CD4-positive, alpha-beta T cell treated with Interleukin-15 for 4 hours (primary cell): Measurements from ENCODE around the gene KCNT1.

ENCODE experiments used
- DNase-seq: peaks from one replicate; pipeline ENCODE4 v3.0.0-alpha.2; 2020; ENCODE audit warnings: low spot score

KCNT1 gene

GRCh38 chr9:135799261-135799660 lies 97.3 kb downstream of the KCNT1 start:
- no peak for DNase-seq

GRCh38 chr9:135801070-135801469 lies 99.1 kb downstream of the KCNT1 start:
- no peak for DNase-seq

- no peak for DNase-seq
Measured at GRCh38 chr9:135802876-135803419, 101.0 kb downstream of the KCNT1 start.

- DNase-seq, result no peak
Measured at GRCh38 chr9:135803441-135803840, 101.5 kb downstream of the KCNT1 start.

- no peak for DNase-seq
Measured at GRCh38 chr9:135804581-135805421, 102.8 kb downstream of the KCNT1 start.

GRCh38 chr9:135805422-135806022 lies 103.5 kb downstream of the KCNT1 start:
- DNase-seq, result no peak

- no peak for DNase-seq
Measured at GRCh38 chr9:135809166-135809565, 107.2 kb downstream of the KCNT1 start.

- no peak for DNase-seq
Measured at GRCh38 chr9:135810806-135811575, 109.0 kb downstream of the KCNT1 start.

GRCh38 chr9:135811801-135812200 lies 109.8 kb downstream of the KCNT1 start:
- DNase-seq, result no peak

- DNase-seq, result no peak
Measured at GRCh38 chr9:135812961-135813360, 111.0 kb downstream of the KCNT1 start.

- no peak for DNase-seq
Measured at GRCh38 chr9:135813671-135814290, 111.8 kb downstream of the KCNT1 start.

- DNase-seq, result no peak
Measured at GRCh38 chr9:135814421-135815095, 112.6 kb downstream of the KCNT1 start.

- no peak for DNase-seq
Measured at GRCh38 chr9:135815413-135815812, 113.4 kb downstream of the KCNT1 start.

GRCh38 chr9:135815830-135816650 lies 114.1 kb downstream of the KCNT1 start:
- DNase-seq, result no peak

- DNase-seq, result no peak
Measured at GRCh38 chr9:135816651-135816970, 114.6 kb downstream of the KCNT1 start.

- DNase-seq, result no peak
Measured at GRCh38 chr9:135817951-135818717, 116.1 kb downstream of the KCNT1 start.

GRCh38 chr9:135818718-135819475 lies 116.9 kb downstream of the KCNT1 start:
- DNase-seq, result no peak

- no peak for DNase-seq
Measured at GRCh38 chr9:135819905-135820304, 117.9 kb downstream of the KCNT1 start.

GRCh38 chr9:135820661-135821060 lies 118.7 kb downstream of the KCNT1 start:
- DNase-seq, result no peak
